Neural cell (in vitro differentiated cells): ENCODE results near the gene PSMG1. TPM values are rescaled to one million over a fixed set of nuclear protein-coding genes. Genes with fewer than 3 reads are reported as not detected.

Experiments used
- H2AFZ ChIP-seq: fragments of 200-600, 300-800 bp; sonication (generic), shearing (Covaris generic); 2 replicates; pipeline ENCODE4 v1.6.0; 2014; ENCODE audit warnings: low read depth, mild to moderate bottlenecking, antibody characterized with exemption, low read length, moderate library complexity
- H3F3A ChIP-seq: fragments of 200-600 bp; shearing (Covaris generic); 2 replicates; pipeline ENCODE4 v1.6.1; 2016; ENCODE audit warnings: mild to moderate bottlenecking, moderate library complexity, mixed read lengths, antibody characterized with exemption, low read length; ENCODE audit not compliant: insufficient read depth, poor library complexity, severe bottlenecking
- H3K27ac ChIP-seq: fragments of 200-600, 300-800 bp; sonication (generic), shearing (Covaris generic); 2 replicates; pipeline ENCODE4 v1.5.1; 2014; ENCODE audit warnings: mild to moderate bottlenecking, low read length, moderate library complexity
- H3K27me3 ChIP-seq: fragments of 300-800, 200-600 bp; sonication (generic), shearing (Covaris generic); 2 replicates; pipeline ENCODE4 v1.6.0; 2014; ENCODE audit warnings: mild to moderate bottlenecking, low read depth, low read length, moderate library complexity; ENCODE audit not compliant: insufficient read depth
- H3K36me3 ChIP-seq: fragments of 300-800, 200-600 bp; sonication (generic), shearing (Covaris generic); 2 replicates; pipeline ENCODE4 v1.5.1; 2014; ENCODE audit warnings: mild to moderate bottlenecking, antibody characterized with exemption, low read length, moderate library complexity; ENCODE audit not compliant: insufficient read depth
- H3K4me2 ChIP-seq: fragments of 300-800, 200-600 bp; sonication (generic), shearing (Covaris generic); 2 replicates; pipeline ENCODE4 v1.6.0; 2014; ENCODE audit warnings: mild to moderate bottlenecking, low read length
- H3K4me3 ChIP-seq: fragments of 300-800, 200-600 bp; sonication (generic), shearing (Covaris generic); 2 replicates; pipeline ENCODE4 v1.5.1; 2014; ENCODE audit warnings: mild to moderate bottlenecking, low read length, moderate library complexity
- H3K79me2 ChIP-seq: fragments of 200-600 bp; shearing (Covaris generic); replicated peaks from 2 replicates; pipeline ENCODE4 v1.6.0; 2014; ENCODE audit warnings: mild to moderate bottlenecking, low read length, moderate library complexity; ENCODE audit not compliant: insufficient read depth
- H3K9ac ChIP-seq: fragments of 300-800, 200-600 bp; sonication (generic), shearing (Covaris generic); 2 replicates; pipeline ENCODE4 v1.6.1; 2016; ENCODE audit warnings: mild to moderate bottlenecking, low read length, mixed read lengths
- H3K9me2 ChIP-seq: fragments of 200-600 bp; shearing (Covaris generic); 2 replicates; pipeline ENCODE4 v1.6.1; 2016; ENCODE audit warnings: mild to moderate bottlenecking, low read length, mixed read lengths; ENCODE audit not compliant: insufficient read depth
- H3K9me3 ChIP-seq: fragments of 200-600, 300-800 bp; sonication (generic), shearing (Covaris generic); 2 replicates; pipeline ENCODE4 v1.6.1; 2016; ENCODE audit warnings: mild to moderate bottlenecking, mixed run types, low read length, moderate library complexity, mixed read lengths
- H4K20me1 ChIP-seq: fragments of 200-600 bp; shearing (Covaris generic); 2 replicates; pipeline ENCODE4 v1.6.1; 2016; ENCODE audit warnings: mild to moderate bottlenecking, mixed run types; ENCODE audit not compliant: insufficient read depth
- EP300 ChIP-seq: fragments of 450-650 bp; conservative IDR thresholded peaks from 2 replicates; pipeline ENCODE4 v1.6.1; 2014; ENCODE audit warnings: antibody characterized with exemption, mild to moderate bottlenecking, moderate library complexity; ENCODE audit not compliant: poor library complexity, severe bottlenecking
- EZH2 ChIP-seq: fragments of 200-600, 300-800 bp; shearing (Covaris generic), sonication (generic); IDR thresholded peaks from 2 replicates; pipeline ENCODE4 v1.6.1; 2014; ENCODE audit warnings: antibody characterized with exemption, low read length, borderline replicate concordance, mild to moderate bottlenecking; ENCODE audit not compliant: insufficient read depth, poor library complexity, severe bottlenecking
- MXI1 ChIP-seq: fragments of 450-650 bp; conservative IDR thresholded peaks from 2 replicates; pipeline ENCODE4 v1.6.1; 2014; ENCODE audit warnings: antibody characterized with exemption, mild to moderate bottlenecking; ENCODE audit not compliant: poor library complexity, severe bottlenecking
- POLR2AphosphoS5 ChIP-seq: IDR thresholded peaks from 2 replicates; pipeline ENCODE4 v1.6.1; 2012
- RAD21 ChIP-seq: fragments of 450-650 bp; conservative IDR thresholded peaks from 2 replicates; pipeline ENCODE4 v1.6.1; 2014; ENCODE audit warnings: antibody characterized with exemption, mild to moderate bottlenecking, moderate library complexity
- SMC3 ChIP-seq: fragments of 450-650 bp; conservative IDR thresholded peaks from 2 replicates; pipeline ENCODE4 v1.6.1; 2014; ENCODE audit warnings: antibody characterized with exemption, mild to moderate bottlenecking, moderate library complexity; ENCODE audit not compliant: poor library complexity
- TAF1 ChIP-seq: IDR thresholded peaks from 2 replicates; pipeline ENCODE4 v1.6.1; 2012; ENCODE audit warnings: low read depth
- polyA plus RNA-seq: library from polyadenylated mRNA; depleted of rRNA; stranded (reverse); fragments of >200 nt; gene quantifications from 2 replicates; pipeline ENCODE4 v1.2.3, GENCODE V29; 2014
- TF ChIP-seq, protein P1 (sequence below): IDR thresholded peaks from 2 replicates; pipeline ENCODE4 v1.6.1; 2012; ENCODE audit warnings: borderline replicate concordance
- TF ChIP-seq, protein P2 (sequence below): fragments of 450-650 bp; IDR thresholded peaks from 2 replicates; pipeline ENCODE4 v1.5.1; 2014; ENCODE audit warnings: antibody characterized with exemption, mild to moderate bottlenecking, moderate library complexity; ENCODE audit not compliant: poor library complexity, severe bottlenecking

Gene PSMG1
- polyA plus RNA-seq, 1 donor from 2014 or later, result 45.2 TPM

DNA sequence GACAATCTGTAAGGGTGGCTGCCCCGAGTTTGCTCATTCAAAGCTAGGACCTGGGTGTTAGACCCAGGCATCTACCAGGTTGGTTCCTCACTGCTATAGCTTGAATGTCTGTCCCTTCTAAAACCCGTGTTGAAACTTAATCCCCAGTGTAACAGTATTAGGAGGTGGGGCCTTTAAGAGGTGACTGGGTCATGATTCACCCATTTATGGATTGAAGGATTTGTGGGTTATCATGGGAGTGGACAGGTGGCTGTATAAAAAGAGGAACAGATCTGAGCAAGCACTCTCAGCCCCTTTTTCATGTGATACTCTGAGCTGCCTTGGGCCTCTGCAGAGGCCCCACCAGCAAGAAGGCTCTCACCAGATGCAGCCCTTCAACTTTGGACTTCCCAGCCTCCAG, 29.4 kb downstream of the PSMG1 start:
- Histone ChIP-seq H3K9ac (no peak overlapping the region), H3K27me3 (no peaks in the 10 kb centered on the region), H4K20me1 (no peaks in the 10 kb centered on the region), H2AFZ (no peak overlapping the region), H3K9me3 (no peaks in the 10 kb centered on the region), H3K4me3 (no peak overlapping the region), H3K4me2 (no peak overlapping the region), H3K27ac (no peak overlapping the region), H3F3A (no peaks in the 10 kb centered on the region), H3K79me2 (no peaks in the 10 kb centered on the region), H3K36me3 (no peaks in the 10 kb centered on the region), H3K9me2 (no peaks in the 10 kb centered on the region)
- TF ChIP-seq RAD21 (no peak), SMC3 (no peak), TAF1 (no peak)

DNA sequence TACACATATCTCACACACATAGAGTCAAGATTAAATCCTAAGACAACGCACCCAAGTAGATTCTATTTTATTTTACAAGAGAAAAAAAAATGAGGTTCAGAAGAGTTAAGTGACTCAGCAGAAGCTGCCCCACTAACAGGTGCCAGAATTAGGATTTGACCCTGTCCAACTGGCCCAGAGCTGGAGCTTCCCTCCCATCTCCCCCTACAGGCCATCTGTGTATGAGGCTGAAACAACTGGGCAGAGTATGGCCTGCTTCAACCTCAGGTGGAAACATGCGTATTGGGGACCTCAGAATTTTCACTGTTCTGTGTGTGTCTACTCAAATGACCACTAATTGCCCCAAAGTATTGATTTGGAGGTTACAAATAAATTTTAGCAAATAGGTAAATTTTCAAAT, 29.9 kb downstream of the PSMG1 start:
- Histone ChIP-seq H3K79me2 (no peaks in the 10 kb centered on the region), H3K9me2 (no peaks in the 10 kb centered on the region), H3K27ac (no peak overlapping the region), H3F3A (no peaks in the 10 kb centered on the region), H3K4me3 (no peak overlapping the region), H4K20me1 (no peaks in the 10 kb centered on the region), H2AFZ (no peak overlapping the region), H3K36me3 (no peaks in the 10 kb centered on the region), H3K9me3 (no peaks in the 10 kb centered on the region), H3K4me2 (no peak overlapping the region), H3K9ac (no peak overlapping the region), H3K27me3 (no peaks in the 10 kb centered on the region)
- no peak for TF ChIP-seq MXI1
- no peak for TF ChIP-seq EP300
- TF ChIP-seq, protein P1, sequence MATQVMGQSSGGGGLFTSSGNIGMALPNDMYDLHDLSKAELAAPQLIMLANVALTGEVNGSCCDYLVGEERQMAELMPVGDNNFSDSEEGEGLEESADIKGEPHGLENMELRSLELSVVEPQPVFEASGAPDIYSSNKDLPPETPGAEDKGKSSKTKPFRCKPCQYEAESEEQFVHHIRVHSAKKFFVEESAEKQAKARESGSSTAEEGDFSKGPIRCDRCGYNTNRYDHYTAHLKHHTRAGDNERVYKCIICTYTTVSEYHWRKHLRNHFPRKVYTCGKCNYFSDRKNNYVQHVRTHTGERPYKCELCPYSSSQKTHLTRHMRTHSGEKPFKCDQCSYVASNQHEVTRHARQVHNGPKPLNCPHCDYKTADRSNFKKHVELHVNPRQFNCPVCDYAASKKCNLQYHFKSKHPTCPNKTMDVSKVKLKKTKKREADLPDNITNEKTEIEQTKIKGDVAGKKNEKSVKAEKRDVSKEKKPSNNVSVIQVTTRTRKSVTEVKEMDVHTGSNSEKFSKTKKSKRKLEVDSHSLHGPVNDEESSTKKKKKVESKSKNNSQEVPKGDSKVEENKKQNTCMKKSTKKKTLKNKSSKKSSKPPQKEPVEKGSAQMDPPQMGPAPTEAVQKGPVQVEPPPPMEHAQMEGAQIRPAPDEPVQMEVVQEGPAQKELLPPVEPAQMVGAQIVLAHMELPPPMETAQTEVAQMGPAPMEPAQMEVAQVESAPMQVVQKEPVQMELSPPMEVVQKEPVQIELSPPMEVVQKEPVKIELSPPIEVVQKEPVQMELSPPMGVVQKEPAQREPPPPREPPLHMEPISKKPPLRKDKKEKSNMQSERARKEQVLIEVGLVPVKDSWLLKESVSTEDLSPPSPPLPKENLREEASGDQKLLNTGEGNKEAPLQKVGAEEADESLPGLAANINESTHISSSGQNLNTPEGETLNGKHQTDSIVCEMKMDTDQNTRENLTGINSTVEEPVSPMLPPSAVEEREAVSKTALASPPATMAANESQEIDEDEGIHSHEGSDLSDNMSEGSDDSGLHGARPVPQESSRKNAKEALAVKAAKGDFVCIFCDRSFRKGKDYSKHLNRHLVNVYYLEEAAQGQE, result no peak
- TF ChIP-seq, protein P2, sequence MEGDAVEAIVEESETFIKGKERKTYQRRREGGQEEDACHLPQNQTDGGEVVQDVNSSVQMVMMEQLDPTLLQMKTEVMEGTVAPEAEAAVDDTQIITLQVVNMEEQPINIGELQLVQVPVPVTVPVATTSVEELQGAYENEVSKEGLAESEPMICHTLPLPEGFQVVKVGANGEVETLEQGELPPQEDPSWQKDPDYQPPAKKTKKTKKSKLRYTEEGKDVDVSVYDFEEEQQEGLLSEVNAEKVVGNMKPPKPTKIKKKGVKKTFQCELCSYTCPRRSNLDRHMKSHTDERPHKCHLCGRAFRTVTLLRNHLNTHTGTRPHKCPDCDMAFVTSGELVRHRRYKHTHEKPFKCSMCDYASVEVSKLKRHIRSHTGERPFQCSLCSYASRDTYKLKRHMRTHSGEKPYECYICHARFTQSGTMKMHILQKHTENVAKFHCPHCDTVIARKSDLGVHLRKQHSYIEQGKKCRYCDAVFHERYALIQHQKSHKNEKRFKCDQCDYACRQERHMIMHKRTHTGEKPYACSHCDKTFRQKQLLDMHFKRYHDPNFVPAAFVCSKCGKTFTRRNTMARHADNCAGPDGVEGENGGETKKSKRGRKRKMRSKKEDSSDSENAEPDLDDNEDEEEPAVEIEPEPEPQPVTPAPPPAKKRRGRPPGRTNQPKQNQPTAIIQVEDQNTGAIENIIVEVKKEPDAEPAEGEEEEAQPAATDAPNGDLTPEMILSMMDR, result no peak
- no peak for TF ChIP-seq RAD21
- TF ChIP-seq EZH2, result no peak
- TF ChIP-seq TAF1, result no peak
- no peak for TF ChIP-seq SMC3
- TF ChIP-seq POLR2AphosphoS5, result no peak

DNA sequence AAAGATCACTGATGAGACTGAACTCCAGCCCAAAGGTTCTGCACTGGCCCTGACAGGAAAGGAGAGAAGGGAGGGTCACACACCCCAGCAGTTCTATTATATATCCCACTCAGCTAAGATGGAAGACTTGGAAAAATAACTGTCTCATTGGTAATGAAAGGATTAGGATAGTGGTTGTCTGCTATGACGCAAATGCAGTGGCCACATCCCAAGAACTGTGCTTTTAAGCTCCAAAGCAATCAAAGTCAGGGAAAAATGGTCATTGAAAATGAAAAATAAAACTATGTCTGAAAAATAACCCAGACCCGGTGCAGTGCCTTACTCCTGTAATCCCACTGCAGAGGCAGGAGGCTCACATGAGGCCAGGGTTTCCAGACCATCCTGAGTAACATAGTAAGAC, 31.0 kb downstream of the PSMG1 start:
- Histone ChIP-seq H3K36me3 (no peaks in the 10 kb centered on the region), H3K4me2 (no peak overlapping the region), H3K9ac (no peak overlapping the region), H3K4me3 (no peak overlapping the region), H3K9me3 (no peaks in the 10 kb centered on the region), H3K27ac (no peak overlapping the region), H3F3A (no peaks in the 10 kb centered on the region), H3K27me3 (no peaks in the 10 kb centered on the region), H2AFZ (no peak overlapping the region), H3K79me2 (no peaks in the 10 kb centered on the region), H3K9me2 (no peaks in the 10 kb centered on the region), H4K20me1 (no peaks in the 10 kb centered on the region)
- TF ChIP-seq RAD21 (no peak), POLR2AphosphoS5 (no peak), EP300 (no peak), EZH2 (no peak), MXI1 (no peak), SMC3 (no peak), TAF1 (no peak)
- TF ChIP-seq, protein P2, result no peak
- TF ChIP-seq, protein P1, result no peak
